ENCODE measurements around the gene LNX2.

Gene LNX2

DNA sequence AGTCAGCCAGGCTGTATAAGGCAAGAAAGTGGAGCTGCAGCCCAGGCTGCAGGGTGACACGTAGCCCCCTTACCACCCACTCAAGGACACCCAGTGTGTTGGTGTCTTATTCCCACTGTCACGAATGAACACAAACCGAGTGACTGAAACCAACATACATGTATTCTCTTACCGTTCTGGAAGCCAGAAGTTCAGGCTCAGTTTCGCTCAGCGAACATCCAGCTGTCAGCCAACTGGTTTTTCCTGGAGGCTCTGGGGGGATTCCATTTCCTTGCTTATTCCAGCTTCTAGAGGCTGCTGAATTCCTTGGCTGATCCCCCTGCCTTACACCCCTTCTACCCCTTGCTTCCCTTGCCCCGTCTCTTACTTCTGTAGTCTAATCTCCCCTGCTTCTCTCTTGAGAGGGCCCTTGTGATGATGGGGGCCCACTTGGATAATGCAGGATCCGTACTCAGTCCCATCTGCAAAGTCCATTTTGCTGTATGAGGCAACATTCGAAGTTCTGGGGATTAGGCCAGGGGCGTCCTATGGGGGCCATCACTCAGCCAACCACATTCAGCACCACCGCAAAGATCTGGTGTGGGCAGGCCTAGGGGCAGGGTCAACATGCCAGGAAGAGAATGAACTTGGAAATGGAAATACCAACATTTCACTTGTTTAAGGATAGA lies 122.6 kb downstream of the LNX2 start:
- DNase-seq = no peak

- no peak for DNase-seq
These were observed 123.6 kb downstream of the LNX2 start for GRCh38 chr13:27496536-27497273.

GRCh38 chr13:27496006-27496405 lies 124.3 kb downstream of the LNX2 start:
- DNase-seq = no peak

Data from central memory CD4-positive, alpha-beta T cell (primary cell).